Myocyte (in vitro differentiated cells): ENCODE measurements around the gene CCDC57. TPM values are rescaled to one million over a fixed set of nuclear protein-coding genes. Genes with fewer than 3 reads are reported as not detected.
"Not testable (repeated sequence)": the region's sequence is repeated elsewhere in the genome, so short reads cannot be mapped to it uniquely, and the experiment has no call there.

Source experiments
- DNase-seq: peaks from one replicate; pipeline ENCODE4 v3.0.0-alpha.2; 2012; ENCODE audit warnings: low read depth
- total RNA-seq: library from RNA; depleted of rRNA; stranded (reverse); fragments of >200 nt; gene quantifications from 2 replicates; pipeline ENCODE4 v1.2.3, GENCODE V29; 2014

The CCDC57 gene
- total RNA-seq, 1 donor from 2014 or later, result 11.3 TPM

DNA sequence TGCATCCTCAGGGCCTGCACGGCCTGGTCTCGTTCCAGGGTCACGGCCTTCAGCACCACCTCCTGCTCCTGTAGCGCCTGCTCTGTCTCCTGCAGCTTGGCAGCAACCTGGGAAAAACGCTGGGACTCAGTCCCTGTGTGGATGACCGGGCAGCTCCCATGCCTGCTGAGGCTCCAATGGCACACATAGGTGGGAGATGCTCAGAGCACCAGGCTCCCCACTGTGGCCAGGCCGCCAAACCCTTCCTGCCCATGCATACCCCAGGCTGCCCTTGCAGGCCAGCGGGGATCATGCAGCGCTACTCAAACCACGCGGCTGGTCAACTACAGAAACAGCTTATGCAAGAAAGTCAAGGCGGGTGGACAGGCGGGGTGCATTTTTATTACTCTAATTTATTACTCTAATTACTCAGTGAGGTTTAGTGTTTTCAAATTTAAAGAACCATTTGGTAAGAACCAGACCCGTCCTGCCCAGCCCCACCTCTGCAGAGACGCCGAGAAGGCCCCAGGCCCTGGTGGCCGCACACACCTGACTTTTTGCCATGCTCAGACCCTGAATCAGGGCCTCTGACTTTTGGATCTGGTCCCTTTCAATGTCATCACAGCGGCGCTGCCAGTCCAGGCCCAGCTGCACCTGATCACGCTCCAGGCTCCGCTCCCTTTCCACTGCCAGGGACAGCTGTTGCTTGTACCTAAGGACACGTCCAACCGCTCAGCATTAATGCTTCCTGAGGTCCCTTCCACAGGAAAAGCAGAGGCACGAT is 34.0 kb downstream of the CCDC57 start:
- DNase-seq, result no peak

DNA sequence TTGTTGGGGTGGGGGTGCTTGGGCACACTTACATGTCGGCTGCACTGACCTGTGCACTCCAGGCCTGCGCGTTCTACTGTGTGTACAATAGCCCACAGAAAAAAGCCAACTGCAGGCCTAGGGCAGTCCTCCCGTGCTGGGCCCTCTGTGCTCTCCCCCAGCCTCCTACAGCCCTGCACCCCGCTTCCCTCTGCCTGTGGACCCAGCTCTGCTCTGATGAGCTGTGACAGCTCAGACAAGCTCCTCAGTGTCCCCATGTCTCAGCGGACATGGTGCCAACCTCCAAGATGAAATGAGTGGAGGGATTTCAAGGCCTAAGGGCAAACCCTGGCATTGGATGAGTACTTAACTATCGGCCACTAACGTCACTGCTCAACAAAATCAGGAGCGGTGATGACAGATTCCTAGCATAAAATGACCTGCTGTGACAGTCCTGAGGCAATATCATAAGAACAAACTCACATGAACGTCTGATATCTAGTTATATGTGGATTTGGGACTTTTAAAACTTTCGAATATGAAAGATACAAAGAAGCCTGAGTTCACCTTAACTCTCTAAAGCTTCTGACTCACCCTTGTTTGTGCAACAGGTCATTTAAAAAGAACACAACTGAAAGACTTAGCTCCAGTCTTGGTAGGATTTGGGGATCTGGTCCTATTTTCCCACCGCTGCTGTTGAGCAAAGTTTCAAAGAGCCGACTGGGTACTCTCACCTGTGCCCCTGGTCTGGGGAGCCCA is 34.7 kb downstream of the CCDC57 start:
- DNase-seq, result no peak

DNA sequence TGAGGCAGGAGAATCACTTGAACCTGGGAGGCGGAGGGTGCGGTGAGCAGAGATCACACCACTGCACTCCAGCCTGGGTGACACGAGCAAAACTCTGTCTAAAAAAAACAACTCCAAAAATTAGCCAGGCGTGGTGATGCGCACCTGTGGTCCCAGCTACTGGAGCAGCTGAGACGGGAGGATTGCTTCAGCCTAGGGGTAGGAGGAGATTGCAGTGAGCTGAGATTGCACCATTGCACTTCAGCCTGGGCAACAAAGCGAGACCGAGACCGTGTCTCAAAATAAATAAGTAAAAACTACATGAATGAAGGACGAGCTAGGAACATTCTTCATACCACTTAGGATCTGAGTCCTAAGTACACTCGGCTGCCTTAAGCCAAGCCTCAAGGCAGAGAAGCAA is 35.4 kb downstream of the CCDC57 start:
- DNase-seq, result no peak

DNA sequence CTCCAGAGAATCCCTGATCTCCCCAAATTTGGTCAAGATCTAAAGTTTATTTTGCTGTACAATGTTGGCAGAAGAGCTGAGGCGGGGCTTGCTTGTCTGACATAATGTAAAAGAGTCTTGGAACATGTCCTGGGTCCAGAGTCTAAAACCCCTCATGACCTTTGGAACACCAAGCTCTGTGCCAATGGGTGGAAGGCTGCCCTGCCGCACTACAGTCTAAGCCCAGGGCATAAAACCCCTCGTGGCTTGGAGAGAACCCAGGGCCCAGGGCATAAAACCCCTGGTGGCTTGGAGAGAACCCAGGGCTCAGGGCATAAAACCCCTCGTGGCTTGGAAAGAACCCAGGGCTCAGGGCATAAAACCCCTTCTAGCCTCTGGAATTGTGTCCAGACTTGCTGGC is 36.7 kb downstream of the CCDC57 start:
- peak; percentile 75 for DNase-seq

DNA sequence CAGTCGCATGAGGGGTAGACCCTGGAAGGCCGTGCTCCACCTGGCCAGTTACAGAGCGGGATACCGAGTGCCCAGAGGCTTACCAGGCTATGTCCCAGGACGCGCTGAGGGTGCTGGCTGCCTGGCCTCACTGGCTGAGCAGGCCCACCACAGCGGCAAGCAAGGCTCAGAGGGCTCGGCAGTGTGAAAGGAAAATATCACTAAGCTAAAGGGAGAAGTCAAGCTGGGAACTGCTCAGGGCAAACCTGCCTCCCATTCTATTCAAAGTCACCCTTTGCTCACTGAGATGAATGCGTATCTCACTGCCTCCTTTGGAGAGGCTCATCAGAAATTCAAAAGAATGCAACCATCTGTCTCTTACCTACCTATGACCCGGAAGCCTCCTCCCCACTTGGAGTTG is 37.4 kb downstream of the CCDC57 start:
- no peak for DNase-seq

DNA sequence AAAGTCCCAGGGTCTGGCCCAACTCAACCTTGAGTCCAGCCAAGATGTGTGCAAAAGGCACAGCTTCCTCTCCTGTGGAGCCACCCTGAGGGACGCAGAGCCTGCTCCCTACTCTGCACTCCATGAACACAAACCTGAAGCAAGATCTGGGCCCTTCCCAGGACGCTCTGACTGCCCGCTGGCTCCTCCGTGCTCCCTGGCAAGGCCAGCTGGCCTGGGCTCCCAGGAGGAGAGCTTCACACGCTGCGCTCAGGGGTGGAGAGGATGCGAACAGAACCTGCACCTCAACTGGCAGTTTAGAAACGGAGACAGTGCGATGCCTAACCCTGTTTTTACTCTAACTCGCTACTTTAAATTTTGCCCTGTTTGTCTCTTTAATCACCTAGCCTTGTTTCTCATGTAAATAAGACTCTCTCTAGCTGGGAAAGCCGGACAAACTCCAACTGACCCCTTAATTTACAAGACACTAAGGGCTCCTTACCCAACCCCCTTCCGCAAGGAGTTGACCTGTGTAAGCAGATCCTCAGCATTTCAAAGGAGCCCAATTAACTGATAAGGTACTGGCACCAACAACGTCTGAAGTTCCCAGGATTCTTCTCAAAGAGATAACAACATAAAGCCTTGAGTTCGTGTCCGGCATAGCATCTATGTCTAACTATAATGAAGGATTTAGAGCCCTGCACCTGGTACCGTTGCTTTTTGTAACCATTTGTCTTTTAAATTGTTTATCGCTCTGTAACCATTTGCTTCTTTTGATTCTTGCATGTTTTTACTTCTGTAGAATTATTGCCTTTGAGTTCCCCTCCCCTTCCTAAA is 38.4 kb downstream of the CCDC57 start:
- not testable (repeated sequence) for DNase-seq

DNA sequence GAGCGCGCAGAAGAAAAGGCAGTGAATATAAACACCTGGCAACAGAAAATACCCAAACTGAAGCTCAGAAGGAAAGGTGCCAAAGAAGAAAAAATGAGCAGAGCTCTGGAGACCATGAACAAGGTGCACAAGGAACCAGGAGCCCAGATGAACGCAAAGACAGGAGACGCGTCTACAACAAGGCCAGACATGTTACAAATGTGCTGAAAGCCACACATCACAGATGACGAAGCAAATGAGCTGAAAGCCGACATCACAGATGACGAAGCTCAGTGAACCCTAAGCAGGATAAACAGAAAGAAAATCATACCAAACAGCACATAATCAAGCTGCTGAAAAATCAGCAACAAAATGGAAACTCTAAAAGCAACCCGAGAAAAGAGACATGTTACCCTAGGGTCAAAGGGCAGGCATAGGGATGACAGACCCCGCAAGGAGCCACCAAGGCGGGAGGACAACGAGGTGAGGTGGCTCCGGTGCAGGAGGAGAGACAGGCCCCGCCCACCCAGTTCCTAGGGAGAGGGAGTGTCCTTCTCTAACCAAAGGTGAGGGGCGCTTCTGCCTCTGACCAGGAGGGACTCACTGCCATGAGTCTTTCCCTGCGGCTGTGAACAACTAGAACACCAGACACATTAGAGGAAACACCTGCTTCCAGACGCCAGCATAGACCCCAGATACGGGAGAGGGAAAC is 39.1 kb downstream of the CCDC57 start:
- DNase-seq, result no peak

DNA sequence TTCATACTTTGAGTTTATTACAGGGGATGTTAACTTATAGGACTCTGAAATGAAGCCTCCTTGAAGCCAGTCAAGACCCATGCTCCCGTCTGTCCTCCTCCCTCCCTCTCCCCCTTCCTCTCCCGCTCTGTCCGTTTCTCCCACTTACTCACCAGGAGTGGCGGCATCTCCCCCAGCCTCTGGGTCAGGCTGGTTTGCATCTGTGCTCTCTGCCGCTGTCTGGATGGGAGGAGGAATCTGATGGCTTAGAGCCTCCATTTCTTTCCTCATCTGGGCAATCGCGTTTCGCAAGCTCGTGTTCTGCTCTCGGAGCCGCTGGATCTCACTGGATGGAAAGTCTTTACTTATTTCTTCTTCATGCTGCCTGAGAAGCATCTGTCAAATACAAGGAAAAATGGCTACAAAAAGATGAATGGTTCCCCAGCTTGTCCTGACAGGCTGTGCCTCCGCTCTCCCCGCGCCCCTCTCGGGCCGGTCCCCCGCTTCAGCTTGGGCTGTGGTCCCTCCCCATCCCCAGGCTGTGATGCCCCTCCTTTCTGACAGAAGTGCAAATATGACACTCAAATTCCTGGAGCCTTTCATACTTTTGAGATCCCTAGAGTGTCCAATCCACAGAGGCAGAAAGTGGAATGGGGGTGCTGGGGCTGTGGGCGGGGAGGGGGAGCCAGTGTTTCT is 40.0 kb downstream of the CCDC57 start:
- DNase-seq, result no peak

DNA sequence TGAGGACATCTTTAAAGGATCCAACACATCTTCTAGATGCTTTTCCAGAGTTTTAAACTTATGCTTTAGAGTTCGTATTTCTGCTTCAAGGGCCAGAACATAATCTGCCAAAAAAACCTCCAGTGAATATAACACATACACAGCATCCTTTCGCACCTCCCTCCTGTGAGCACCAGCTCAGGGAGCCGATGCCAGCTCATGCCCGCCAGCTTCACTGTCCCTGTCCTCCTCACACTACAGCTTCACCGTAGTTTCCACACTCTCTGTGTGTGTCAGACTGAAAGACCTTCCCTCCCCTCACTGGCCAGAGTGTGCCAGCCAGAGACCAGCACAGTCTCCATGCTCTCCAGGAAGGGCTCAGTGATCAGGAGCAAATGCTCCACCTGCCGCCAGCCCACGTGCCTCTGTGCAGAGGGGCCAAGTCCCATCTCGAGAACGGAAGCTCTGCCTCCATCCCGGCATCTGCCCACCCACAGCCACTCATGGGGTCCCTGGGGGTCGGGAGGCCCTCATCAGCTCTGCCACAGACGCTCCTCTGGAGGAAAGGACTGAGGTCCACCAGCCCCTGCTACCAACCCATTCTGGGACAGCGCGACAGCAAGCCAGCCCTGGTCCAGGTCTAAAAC is 40.8 kb downstream of the CCDC57 start:
- no peak for DNase-seq

DNA sequence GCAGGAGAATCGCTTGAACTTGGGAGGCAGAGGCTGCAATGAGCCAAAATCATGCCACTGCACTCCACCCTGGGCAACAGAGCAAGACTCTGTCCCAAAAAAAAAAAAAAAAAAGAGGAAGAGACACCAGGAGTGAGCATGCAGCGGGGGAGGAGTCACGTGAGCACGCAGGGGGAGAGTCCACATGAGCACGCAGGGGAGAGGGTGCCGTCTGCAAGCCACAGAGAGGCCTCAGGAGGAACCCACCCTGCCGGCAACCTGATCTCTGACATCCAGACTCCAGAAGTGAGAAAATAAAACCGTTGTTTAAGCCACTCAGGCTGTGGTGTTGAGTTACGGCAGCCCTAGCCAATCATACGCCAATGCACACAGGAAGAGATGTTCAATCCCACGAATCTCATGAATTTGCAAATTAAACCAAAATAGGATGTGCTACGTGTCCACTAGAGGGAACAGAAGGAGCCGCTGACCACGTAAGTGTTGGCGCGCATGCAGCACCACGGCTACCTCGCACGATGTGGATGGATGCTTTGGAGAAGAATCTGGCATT is 42.2 kb downstream of the CCDC57 start:
- no peak for DNase-seq

DNA sequence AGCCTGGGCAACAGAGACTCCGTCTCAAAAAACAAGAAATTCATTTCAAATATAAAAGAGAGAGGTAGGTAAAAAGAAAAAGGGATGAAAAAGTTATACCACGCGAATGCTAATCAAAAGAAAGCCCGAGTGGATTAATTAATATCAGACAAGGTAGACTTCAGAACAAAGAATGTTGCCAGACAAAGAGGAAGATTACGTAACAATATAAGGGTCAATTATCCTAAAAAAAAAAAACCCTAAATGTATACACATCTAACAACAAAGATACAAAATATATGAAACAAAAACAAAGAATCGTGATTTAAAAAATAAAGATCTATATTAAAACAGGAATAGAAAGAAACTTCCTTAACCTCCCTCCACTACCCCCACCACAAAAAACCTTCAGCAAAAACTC is 44.1 kb downstream of the CCDC57 start:
- DNase-seq, result no peak

DNA sequence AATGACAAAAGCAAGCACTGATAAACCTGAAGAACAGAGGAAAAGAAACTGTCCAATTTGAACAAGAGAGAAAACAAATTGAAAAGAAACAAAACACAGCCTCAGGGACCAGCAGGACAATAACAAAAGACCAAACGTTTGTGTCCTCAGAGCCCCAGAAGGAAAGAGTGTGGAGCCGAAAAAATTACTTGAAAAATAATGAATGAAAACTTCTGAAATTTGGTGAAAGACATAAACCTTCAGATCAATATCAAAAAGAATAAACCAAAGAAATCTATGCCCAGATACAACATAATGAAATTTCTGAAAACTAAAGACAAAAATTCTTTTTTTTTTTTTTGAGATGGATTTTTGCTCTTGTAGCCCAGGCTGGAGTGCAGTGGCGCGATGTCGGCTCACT is 45.6 kb downstream of the CCDC57 start:
- no peak for DNase-seq

DNA sequence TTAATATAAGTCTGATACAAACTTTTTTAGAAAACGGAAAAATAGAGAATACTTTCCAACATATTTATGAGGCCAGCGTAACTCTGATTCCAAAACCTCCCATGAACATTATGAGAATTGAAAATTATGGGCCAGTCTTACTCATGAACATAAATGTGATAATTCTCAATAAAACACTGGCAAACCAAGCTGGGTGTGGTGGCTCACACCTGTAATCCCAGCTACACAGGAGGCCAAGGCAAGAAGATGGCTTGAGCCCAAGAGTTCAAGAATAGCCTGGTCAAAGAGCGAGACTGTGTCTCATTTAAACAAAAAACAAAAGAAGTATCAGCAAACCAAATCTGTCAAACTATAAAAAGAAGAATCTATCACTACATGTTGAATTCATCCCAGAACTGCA is 47.8 kb downstream of the CCDC57 start:
- DNase-seq, result no peak

DNA sequence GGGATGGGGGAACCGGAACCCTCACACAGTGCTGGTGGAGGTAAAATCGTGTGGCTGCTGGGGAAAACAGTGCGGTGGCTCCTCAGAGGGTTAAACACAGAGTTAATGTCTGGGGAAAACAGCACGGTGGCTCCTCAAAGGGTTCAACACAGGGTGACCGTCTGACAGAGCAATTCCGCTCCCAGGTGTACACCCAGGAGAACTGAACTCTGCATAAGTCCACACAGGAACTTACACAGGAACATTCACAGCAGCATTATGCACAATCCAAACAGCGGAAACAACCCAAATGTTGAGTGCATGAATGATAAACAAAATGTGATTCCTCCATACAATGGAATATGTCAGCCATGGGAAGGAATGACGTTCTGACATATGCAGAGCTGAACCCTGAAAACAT is 51.4 kb downstream of the CCDC57 start:
- DNase-seq, result no peak

DNA sequence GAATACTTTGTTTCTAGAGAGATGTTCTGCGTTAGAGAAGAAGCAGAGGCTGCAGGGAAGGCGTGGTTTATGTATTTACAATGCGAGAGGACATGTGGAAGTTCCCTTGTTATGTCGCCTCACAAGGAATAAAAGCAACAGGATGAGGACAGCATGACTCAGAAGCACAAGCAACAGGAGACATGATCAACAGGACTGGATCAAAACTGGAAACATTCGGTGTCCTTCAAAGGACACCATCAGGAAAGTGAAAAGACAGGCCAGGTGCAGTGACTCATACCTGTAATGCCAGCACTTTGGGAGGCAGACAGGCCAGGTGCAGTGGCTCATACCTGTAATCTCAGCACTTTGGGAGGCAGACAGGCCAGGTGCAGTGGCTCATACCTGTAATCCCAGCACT is 52.6 kb downstream of the CCDC57 start:
- DNase-seq, result peak; percentile 6

DNA sequence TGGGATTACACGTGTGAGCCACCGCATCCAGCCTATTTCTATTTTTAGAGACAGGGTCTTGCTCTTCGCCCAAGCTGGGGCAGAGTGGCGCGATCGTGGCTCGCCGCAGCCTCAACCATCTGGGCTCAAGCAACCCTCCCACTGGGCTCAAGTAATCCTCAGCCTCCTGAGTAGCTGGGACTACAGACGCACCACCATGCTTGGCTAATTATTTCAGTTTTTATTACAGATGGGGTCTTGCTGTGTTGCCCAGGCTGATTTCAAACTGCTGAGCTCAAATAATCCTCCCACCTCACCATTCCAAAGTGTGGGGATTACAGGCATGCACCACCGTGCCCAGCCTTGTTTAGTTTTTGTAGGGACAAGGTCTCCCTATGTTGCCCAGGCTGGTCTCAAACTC is 53.8 kb downstream of the CCDC57 start:
- no peak for DNase-seq

DNA sequence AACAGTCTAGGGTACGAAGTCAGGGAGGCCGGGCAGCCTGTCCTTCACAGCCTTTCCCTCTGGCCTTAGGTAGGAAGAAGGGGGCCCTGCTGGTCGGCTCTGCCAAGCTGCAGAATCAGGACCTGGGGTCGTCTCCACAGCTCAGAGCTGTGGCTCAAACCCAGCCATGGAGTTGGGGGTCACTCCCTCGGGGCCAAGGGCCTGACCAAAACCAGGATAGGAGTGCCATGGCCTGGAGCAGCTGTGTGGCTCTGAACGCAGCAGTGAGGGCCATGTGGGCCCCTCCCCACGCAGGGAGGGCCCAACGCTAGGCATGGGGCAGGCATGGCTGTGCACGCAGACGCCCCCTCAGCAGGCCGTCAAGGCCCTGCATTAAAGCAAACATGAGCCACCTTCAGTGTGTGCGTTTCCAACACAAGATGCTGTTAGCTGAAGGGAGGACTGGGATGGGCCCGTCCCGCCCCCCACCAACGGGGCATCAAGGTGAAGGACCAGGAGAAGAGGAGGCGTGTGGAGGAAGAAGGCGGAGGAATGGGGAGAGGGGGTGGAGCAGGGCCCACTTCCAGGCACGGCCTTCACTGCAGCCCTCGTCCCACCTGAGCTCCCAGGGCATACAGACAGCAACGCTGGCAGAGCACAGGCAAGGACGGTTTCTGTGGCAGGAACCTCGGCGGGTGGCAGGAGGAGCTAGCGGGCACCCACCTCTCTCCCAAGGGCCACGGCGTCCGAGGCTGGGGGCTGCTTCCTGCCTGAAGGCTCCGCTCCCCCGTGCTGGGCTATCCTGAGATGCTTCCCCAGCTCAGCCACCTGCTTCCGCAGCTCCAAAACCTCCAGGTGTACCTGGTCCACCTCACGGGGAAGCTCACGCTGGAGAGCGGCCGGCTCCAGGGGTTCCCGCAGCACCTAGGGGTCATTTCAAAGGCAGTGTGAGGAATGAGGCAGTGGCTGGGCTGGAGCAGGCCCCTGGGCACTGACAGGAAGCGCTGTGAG is 55.3 kb downstream of the CCDC57 start:
- no peak for DNase-seq

DNA sequence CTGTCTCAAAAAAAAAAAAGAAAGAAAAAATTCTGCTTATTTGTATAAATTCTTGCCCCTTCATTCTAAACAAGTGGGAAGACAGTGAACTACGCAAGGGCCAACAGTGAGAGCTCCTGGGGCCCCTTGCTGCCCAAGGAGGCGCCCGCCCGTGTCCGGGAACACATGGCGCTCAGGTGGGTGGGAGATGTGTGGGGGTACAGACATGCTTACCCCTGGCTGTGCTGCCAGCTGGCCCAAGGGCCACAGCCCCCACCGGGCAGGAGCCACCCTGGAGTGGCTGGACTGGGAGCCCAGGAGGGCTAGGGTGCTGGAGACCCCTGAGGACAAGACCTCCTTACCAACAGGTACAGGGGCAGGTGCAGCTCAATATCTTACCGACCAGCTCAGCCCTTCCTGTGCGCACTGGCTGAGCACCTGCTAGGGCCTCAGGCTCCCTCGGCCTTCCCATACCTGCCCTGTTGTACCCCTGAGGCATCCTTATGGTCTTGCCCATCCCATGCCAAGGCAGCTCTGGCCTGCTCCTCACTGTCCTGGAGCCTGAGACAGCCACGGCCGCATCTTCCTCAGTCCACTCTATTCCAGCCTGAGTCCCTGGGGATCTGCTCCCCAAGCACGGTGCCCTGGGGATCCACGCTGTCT is 56.2 kb downstream of the CCDC57 start:
- no peak for DNase-seq
